Chondrocyte (in vitro differentiated cells): ENCODE measurements around the gene SRPRB. TPM values are rescaled to one million over a fixed set of nuclear protein-coding genes. Genes with fewer than 3 reads are reported as not detected.

ENCODE experiments used
- DNase-seq: peaks from one replicate; pipeline ENCODE4 v3.0.0; 2021; ENCODE audit warnings: mixed read lengths, low spot score
- H3K27ac Mint-ChIP-seq: one replicate; pipeline ENCODE4 v1.8.0; 2021; ENCODE audit warnings: mild to moderate bottlenecking, moderate library complexity, mixed read lengths; ENCODE audit not compliant: unreplicated experiment
- H3K27me3 Mint-ChIP-seq: 2 replicates; pipeline ENCODE4 v1.8.0; 2021; ENCODE audit warnings: low read depth, mixed read lengths
- H3K36me3 Mint-ChIP-seq: 2 replicates; pipeline ENCODE4 v1.8.0; 2021; ENCODE audit warnings: low read depth, mixed read lengths
- H3K4me1 Mint-ChIP-seq: 2 replicates; pipeline ENCODE4 v1.8.0; 2021; ENCODE audit warnings: low read depth, mild to moderate bottlenecking, mixed read lengths
- H3K4me3 Mint-ChIP-seq: one replicate; pipeline ENCODE4 v1.8.0; 2021; ENCODE audit warnings: mild to moderate bottlenecking, moderate library complexity, mixed read lengths; ENCODE audit not compliant: unreplicated experiment
- H3K9me3 Mint-ChIP-seq: 2 replicates; pipeline ENCODE4 v1.8.0; 2021; ENCODE audit warnings: low read depth, mixed read lengths
- CTCF ChIP-seq: fragments of 200-600 bp; sonication (generic); IDR thresholded peaks from 2 replicates; pipeline ENCODE4 v1.5.0; 2021; ENCODE audit warnings: antibody characterized with exemption, mild to moderate bottlenecking, moderate library complexity
- total RNA-seq: library from RNA; stranded (reverse); gene quantifications from 3 replicates; pipeline ENCODE4 v1.2.1, GENCODE V29; 2021

The SRPRB gene
- total RNA-seq, 1 donor from 2014 or later = 99.3 TPM

DNA sequence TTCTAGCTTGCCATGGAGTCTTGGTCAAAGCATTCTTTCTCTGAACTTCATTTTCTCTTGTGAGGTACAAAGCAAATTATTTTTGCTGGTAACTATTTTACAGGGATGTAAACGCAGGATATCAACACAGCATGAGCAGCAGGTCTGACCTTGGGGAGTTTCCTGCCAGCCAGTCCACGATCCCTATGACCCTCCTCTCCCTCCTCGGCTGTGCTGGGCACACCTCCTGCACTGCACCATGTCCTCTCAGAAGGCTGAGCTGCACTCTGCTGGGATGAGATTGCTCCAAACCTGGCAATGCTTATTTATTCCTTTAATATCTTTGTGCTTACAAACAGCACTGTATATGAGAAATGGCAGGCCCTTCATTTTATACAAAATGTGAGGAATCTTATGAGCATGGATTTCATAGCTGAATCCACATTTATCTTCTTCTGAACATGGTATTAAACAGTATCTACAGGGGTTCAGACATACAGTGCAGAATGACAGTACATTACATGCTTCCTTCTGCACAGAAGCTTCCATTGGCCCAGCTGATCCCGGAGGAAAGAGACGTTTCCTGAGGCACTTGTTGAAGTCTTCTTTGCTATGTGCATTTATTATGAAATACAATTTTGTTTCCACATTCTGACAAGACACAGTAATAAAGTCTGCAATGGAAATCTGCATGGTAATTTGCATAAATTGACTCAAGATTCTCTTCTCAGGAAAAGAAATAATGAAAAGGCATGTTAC is 48.8 kb downstream of the SRPRB start:
- Mint-ChIP-seq H3K36me3 (peaks cover 1% of the 10 kb centered on the region), H3K27ac (no peak overlapping the region), H3K4me3 (no peak overlapping the region), H3K9me3 (no peaks in the 10 kb centered on the region), H3K27me3 (no peaks in the 10 kb centered on the region), H3K4me1 (peaks cover 22% of the 10 kb centered on the region)
- DNase-seq = no peak
- no peak for TF ChIP-seq CTCF

DNA sequence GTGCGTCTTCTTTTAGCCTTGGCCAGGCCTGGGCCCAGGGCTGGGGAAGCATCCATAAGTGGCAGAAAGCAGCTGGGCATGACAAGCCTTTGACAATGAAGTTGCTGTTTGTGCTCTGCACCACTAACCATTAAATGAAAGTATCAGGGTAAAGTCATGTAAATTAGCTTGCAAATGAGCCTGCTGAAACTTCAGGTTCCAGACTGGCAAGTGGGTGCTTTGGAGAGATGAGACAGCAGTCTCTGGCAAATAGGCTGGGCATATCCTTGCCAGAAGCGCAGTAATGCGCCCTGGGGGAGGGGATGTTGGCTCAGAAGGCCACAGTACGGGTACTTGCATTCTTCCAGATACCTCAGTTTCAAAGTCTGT is 49.4 kb downstream of the SRPRB start:
- H3K36me3 Mint-ChIP-seq = peaks cover 1% of the 10 kb centered on the region
- no peak for DNase-seq
- no peak overlapping the region for H3K4me3 Mint-ChIP-seq
- no peaks in the 10 kb centered on the region for H3K27me3 Mint-ChIP-seq
- H3K9me3 Mint-ChIP-seq = no peaks in the 10 kb centered on the region
- TF ChIP-seq CTCF = no peak
- no peak overlapping the region for H3K27ac Mint-ChIP-seq
- H3K4me1 Mint-ChIP-seq = peaks cover 22% of the 10 kb centered on the region

DNA sequence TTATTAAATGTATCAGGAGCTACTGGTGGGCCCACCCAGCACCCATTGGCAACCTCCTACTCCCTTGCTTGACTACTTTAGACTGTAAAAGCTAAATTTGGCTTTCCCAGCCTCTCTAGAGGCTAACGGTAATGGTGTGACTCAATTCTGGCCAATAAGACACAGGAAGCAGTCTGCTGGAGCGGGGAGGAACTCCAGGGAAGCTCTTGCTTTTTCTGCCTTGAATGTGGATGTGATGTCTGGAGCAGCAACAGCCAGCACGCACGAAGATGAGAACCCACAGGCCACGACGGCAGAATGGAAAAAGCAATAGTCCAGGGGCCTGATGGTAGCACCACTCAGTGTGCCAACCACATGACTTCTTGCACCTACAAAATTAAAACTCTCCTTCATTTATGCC is 50.2 kb downstream of the SRPRB start:
- Mint-ChIP-seq H3K36me3 (peaks cover 1% of the 10 kb centered on the region), H3K27me3 (no peaks in the 10 kb centered on the region), H3K4me3 (no peak overlapping the region), H3K9me3 (no peaks in the 10 kb centered on the region), H3K4me1 (peaks cover 22% of the 10 kb centered on the region), H3K27ac (no peak overlapping the region)
- DNase-seq = no peak
- no peak for TF ChIP-seq CTCF

- peaks cover 22% of the 10 kb centered on the region for H3K4me1 Mint-ChIP-seq
- H3K4me3 Mint-ChIP-seq = no peak overlapping the region
- H3K36me3 Mint-ChIP-seq = peaks cover 3% of the 10 kb centered on the region
- TF ChIP-seq CTCF = no peak
- H3K27me3 Mint-ChIP-seq = no peaks in the 10 kb centered on the region
- no peak for DNase-seq
- H3K27ac Mint-ChIP-seq = no peak overlapping the region
- H3K9me3 Mint-ChIP-seq = no peaks in the 10 kb centered on the region
Measured at GRCh38 chr3:133856316-133856715, 50.7 kb downstream of the SRPRB start.

GRCh38 chr3:133857767-133858166 is 52.2 kb downstream of the SRPRB start:
- Mint-ChIP-seq H3K4me1 (peaks cover 21% of the 10 kb centered on the region), H3K36me3 (peaks cover 10% of the 10 kb centered on the region)

More at GRCh38 chr3:133857767-133858166, 52.2 kb downstream of the SRPRB start:
- Mint-ChIP-seq H3K27ac (no peak overlapping the region), H3K4me3 (no peak overlapping the region), H3K27me3 (no peaks in the 10 kb centered on the region), H3K9me3 (no peaks in the 10 kb centered on the region)
- no peak for DNase-seq
- no peak for TF ChIP-seq CTCF
